HEK293 (cell line): ENCODE results near the gene FBXO10.

Experiments used
- CTCF ChIA-PET: fragments of 350-600 bp; formaldehyde crosslinking; extraction: SDS; loops from one replicate; lab custom pipeline; 2021; ENCODE audit warnings: antibody characterized with exemption; lab: Yijun Ruan, JAX
- POLR2A ChIA-PET: fragments of 300-600 bp; formaldehyde crosslinking; extraction: SDS; loops from one replicate; lab custom pipeline; 2020; ENCODE audit warnings: antibody characterized with exemption, inconsistent platforms; lab: Yijun Ruan, JAX
- H3K27ac ChIP-seq: fragments of 200-500 bp; sonication (Bioruptor generic); 2 replicates; pipeline ENCODE4 v1.5.1; 2014; ENCODE audit warnings: low read depth, low read length, control low read depth, inconsistent platforms; ENCODE audit errors: extremely low read depth
- H3K36me3 ChIP-seq, 2 experiments: fragments of 200-500 bp in 1 of 2; sonication (Bioruptor generic) in 1 of 2; 1 replicate in 1 of 2; 2 replicates in 1 of 2; pipeline ENCODE4 v1.5.1; 2014 to 2017; ENCODE audit warnings: inconsistent platforms in 2 of 2, low read length in 2 of 2; ENCODE audit not compliant: control insufficient read depth in 2 of 2, insufficient read depth in 1 of 2
- H3K4me1 ChIP-seq: fragments of 200-500 bp; sonication (Bioruptor generic); 2 replicates; pipeline ENCODE4 v1.5.1; 2014; ENCODE audit warnings: mild to moderate bottlenecking, low read length, inconsistent platforms; ENCODE audit not compliant: control insufficient read depth, insufficient read depth
- H3K4me3 ChIP-seq: 2 replicates; pipeline ENCODE4 v1.5.1; 2011; ENCODE audit warnings: low read depth, mild to moderate bottlenecking, control low read depth, low read length, moderate library complexity
- H3K9me3 ChIP-seq: fragments of 200-500 bp; sonication (Bioruptor generic); 2 replicates; pipeline ENCODE4 v1.5.1; 2014; ENCODE audit warnings: low read depth, low read length, inconsistent platforms; ENCODE audit not compliant: control insufficient read depth, insufficient read depth
- GLIS2 ChIP-seq: fragments of 450-650 bp; formaldehyde crosslinking; IDR thresholded peaks from 2 replicates; pipeline ENCODE4 v1.5.1; 2016; ENCODE audit warnings: missing biosample characterization, missing genetic modification characterization
- RBAK ChIP-seq: fragments of 450-650 bp; formaldehyde crosslinking; IDR thresholded peaks from 2 replicates; pipeline ENCODE4 v1.5.1; 2016; ENCODE audit warnings: missing biosample characterization, missing genetic modification characterization
- ZBTB20 ChIP-seq: fragments of 450-650 bp; formaldehyde crosslinking; IDR thresholded peaks from 2 replicates; pipeline ENCODE4 v1.5.1; 2016; ENCODE audit warnings: missing biosample characterization, missing genetic modification characterization
- ZNF16 ChIP-seq: fragments of 450-650 bp; formaldehyde crosslinking; IDR thresholded peaks from 2 replicates; pipeline ENCODE4 v1.5.1; 2016; ENCODE audit warnings: low read depth, missing biosample characterization, missing genetic modification characterization
- ZNF324 ChIP-seq: fragments of 450-650 bp; formaldehyde crosslinking; IDR thresholded peaks from 2 replicates; pipeline ENCODE4 v1.5.1; 2016; ENCODE audit warnings: missing biosample characterization, missing genetic modification characterization
- ZNF561 ChIP-seq: fragments of 450-650 bp; IDR thresholded peaks from 2 replicates; pipeline ENCODE4 v1.5.1; 2018; ENCODE audit warnings: missing biosample characterization, missing genetic modification characterization, borderline replicate concordance
- ZNF623 ChIP-seq: fragments of 450-650 bp; formaldehyde crosslinking; IDR thresholded peaks from 2 replicates; pipeline ENCODE4 v1.5.1; 2016; ENCODE audit warnings: missing biosample characterization, missing genetic modification characterization
- ZNF670 ChIP-seq: fragments of 450-650 bp; formaldehyde crosslinking; IDR thresholded peaks from 2 replicates; pipeline ENCODE4 v1.5.1; 2016; ENCODE audit warnings: missing biosample characterization, missing genetic modification characterization, low read depth
- TF ChIP-seq, protein P1 (sequence below): fragments of 450-650 bp; formaldehyde crosslinking; IDR thresholded peaks from 2 replicates; pipeline ENCODE4 v1.5.1; 2016; ENCODE audit warnings: missing biosample characterization, missing genetic modification characterization, borderline replicate concordance
- TF ChIP-seq, protein P2 (sequence below): fragments of 450-650 bp; formaldehyde crosslinking; IDR thresholded peaks from 2 replicates; pipeline ENCODE4 v1.5.1; 2017; ENCODE audit warnings: missing biosample characterization, missing genetic modification characterization
- TF ChIP-seq, protein P3 (sequence below): fragments of 450-650 bp; formaldehyde crosslinking; IDR thresholded peaks from 2 replicates; pipeline ENCODE4 v1.5.1; 2016; ENCODE audit warnings: missing biosample characterization, missing genetic modification characterization
- TF ChIP-seq, protein P4 (sequence below): fragments of 450-650 bp; formaldehyde crosslinking; IDR thresholded peaks from 2 replicates; pipeline ENCODE4 v1.5.1; 2016; ENCODE audit warnings: missing biosample characterization, missing genetic modification characterization, low read depth
- TF ChIP-seq, protein P5 (sequence below): fragments of 450-650 bp; formaldehyde crosslinking; IDR thresholded peaks from 2 replicates; pipeline ENCODE4 v1.5.1; 2016; ENCODE audit warnings: missing biosample characterization, missing genetic modification characterization
- TF ChIP-seq, protein P6 (sequence below): fragments of 450-650 bp; formaldehyde crosslinking; IDR thresholded peaks from 2 replicates; pipeline ENCODE4 v1.5.1; 2016; ENCODE audit warnings: missing biosample characterization, missing genetic modification characterization

The FBXO10 gene

DNA sequence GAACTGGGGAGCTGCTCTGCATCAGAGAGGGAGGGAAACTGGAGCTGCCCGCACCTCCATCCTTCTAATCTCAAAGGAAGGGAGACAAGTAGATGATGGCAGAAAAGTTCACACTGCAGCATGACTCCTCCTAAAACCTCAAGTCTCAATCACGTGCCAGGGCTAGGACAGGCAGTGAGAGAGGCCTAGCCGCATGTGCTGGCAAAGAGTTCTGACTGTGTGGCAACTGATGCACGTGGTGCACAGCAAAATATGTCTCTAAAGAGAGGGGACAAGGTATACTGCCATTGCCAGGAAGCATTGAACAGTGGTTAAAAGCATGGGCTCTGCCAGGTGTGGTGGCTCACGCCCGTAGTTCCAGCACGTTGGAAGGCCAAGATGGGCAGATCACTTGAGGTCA is 38.1 kb downstream of the FBXO10 start (continued):
- TF ChIP-seq, protein P1, sequence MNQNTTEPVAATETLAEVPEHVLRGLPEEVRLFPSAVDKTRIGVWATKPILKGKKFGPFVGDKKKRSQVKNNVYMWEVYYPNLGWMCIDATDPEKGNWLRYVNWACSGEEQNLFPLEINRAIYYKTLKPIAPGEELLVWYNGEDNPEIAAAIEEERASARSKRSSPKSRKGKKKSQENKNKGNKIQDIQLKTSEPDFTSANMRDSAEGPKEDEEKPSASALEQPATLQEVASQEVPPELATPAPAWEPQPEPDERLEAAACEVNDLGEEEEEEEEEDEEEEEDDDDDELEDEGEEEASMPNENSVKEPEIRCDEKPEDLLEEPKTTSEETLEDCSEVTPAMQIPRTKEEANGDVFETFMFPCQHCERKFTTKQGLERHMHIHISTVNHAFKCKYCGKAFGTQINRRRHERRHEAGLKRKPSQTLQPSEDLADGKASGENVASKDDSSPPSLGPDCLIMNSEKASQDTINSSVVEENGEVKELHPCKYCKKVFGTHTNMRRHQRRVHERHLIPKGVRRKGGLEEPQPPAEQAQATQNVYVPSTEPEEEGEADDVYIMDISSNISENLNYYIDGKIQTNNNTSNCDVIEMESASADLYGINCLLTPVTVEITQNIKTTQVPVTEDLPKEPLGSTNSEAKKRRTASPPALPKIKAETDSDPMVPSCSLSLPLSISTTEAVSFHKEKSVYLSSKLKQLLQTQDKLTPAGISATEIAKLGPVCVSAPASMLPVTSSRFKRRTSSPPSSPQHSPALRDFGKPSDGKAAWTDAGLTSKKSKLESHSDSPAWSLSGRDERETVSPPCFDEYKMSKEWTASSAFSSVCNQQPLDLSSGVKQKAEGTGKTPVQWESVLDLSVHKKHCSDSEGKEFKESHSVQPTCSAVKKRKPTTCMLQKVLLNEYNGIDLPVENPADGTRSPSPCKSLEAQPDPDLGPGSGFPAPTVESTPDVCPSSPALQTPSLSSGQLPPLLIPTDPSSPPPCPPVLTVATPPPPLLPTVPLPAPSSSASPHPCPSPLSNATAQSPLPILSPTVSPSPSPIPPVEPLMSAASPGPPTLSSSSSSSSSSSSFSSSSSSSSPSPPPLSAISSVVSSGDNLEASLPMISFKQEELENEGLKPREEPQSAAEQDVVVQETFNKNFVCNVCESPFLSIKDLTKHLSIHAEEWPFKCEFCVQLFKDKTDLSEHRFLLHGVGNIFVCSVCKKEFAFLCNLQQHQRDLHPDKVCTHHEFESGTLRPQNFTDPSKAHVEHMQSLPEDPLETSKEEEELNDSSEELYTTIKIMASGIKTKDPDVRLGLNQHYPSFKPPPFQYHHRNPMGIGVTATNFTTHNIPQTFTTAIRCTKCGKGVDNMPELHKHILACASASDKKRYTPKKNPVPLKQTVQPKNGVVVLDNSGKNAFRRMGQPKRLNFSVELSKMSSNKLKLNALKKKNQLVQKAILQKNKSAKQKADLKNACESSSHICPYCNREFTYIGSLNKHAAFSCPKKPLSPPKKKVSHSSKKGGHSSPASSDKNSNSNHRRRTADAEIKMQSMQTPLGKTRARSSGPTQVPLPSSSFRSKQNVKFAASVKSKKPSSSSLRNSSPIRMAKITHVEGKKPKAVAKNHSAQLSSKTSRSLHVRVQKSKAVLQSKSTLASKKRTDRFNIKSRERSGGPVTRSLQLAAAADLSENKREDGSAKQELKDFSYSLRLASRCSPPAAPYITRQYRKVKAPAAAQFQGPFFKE (tag by site-specific recombination), result no peak

DNA sequence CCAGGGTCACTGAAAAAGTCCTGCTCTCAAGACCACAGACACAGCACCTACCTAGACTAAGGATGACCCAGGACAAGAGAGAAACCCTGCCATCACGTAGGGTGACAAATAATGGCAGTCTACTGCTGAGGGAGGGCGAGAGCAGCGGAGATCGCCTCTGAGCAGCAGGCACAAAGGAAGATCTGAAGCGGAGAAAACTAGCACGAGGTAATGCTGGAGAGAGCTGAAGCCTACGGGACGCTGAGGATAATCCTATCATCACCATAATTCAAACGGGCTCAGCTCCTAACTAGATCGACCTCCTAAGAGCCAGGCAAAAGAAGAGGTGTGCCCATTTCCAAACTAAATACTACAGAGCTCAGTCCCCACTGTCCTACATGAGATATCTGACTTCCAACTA is 41.3 kb downstream of the FBXO10 start:
- CTCF ChIA-PET, result interaction anchor here (0.6 kb wide), 2 partner anchors 114 to 757 kb away, joined by 3 to 4 read pairs; no protein-coding TSS in a partner anchor
- no peaks in the 10 kb centered on the region for H3K4me1 ChIP-seq

More for the DNA sequence above, 41.3 kb downstream of the FBXO10 start:
- Histone ChIP-seq H3K4me3 (no peak overlapping the region), H3K27ac (no peak overlapping the region), H3K9me3 (no peaks in the 10 kb centered on the region), H3K36me3 (peaks cover 0 to 74% of the 10 kb centered on the region in 2 experiments; a peak in 2 of 3 replicates)
- TF ChIP-seq, protein P2, sequence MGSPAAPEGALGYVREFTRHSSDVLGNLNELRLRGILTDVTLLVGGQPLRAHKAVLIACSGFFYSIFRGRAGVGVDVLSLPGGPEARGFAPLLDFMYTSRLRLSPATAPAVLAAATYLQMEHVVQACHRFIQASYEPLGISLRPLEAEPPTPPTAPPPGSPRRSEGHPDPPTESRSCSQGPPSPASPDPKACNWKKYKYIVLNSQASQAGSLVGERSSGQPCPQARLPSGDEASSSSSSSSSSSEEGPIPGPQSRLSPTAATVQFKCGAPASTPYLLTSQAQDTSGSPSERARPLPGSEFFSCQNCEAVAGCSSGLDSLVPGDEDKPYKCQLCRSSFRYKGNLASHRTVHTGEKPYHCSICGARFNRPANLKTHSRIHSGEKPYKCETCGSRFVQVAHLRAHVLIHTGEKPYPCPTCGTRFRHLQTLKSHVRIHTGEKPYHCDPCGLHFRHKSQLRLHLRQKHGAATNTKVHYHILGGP (tag by site-specific recombination), result no peak
- TF ChIP-seq, protein P3, sequence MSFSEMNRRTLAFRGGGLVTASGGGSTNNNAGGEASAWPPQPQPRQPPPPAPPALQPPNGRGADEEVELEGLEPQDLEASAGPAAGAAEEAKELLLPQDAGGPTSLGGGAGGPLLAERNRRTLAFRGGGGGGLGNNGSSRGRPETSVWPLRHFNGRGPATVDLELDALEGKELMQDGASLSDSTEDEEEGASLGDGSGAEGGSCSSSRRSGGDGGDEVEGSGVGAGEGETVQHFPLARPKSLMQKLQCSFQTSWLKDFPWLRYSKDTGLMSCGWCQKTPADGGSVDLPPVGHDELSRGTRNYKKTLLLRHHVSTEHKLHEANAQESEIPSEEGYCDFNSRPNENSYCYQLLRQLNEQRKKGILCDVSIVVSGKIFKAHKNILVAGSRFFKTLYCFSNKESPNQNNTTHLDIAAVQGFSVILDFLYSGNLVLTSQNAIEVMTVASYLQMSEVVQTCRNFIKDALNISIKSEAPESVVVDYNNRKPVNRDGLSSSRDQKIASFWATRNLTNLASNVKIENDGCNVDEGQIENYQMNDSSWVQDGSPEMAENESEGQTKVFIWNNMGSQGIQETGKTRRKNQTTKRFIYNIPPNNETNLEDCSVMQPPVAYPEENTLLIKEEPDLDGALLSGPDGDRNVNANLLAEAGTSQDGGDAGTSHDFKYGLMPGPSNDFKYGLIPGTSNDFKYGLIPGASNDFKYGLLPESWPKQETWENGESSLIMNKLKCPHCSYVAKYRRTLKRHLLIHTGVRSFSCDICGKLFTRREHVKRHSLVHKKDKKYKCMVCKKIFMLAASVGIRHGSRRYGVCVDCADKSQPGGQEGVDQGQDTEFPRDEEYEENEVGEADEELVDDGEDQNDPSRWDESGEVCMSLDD (tag by site-specific recombination), result no peak
- no peak for TF ChIP-seq ZNF324 (tag by site-specific recombination)
- TF ChIP-seq GLIS2 (tag by site-specific recombination), result no peak
- TF ChIP-seq, protein P4, sequence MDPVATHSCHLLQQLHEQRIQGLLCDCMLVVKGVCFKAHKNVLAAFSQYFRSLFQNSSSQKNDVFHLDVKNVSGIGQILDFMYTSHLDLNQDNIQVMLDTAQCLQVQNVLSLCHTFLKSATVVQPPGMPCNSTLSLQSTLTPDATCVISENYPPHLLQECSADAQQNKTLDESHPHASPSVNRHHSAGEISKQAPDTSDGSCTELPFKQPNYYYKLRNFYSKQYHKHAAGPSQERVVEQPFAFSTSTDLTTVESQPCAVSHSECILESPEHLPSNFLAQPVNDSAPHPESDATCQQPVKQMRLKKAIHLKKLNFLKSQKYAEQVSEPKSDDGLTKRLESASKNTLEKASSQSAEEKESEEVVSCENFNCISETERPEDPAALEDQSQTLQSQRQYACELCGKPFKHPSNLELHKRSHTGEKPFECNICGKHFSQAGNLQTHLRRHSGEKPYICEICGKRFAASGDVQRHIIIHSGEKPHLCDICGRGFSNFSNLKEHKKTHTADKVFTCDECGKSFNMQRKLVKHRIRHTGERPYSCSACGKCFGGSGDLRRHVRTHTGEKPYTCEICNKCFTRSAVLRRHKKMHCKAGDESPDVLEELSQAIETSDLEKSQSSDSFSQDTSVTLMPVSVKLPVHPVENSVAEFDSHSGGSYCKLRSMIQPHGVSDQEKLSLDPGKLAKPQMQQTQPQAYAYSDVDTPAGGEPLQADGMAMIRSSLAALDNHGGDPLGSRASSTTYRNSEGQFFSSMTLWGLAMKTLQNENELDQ (tag by site-specific recombination), result no peak
- no peak for TF ChIP-seq RBAK (tag by site-specific recombination)
- TF ChIP-seq, protein P5, sequence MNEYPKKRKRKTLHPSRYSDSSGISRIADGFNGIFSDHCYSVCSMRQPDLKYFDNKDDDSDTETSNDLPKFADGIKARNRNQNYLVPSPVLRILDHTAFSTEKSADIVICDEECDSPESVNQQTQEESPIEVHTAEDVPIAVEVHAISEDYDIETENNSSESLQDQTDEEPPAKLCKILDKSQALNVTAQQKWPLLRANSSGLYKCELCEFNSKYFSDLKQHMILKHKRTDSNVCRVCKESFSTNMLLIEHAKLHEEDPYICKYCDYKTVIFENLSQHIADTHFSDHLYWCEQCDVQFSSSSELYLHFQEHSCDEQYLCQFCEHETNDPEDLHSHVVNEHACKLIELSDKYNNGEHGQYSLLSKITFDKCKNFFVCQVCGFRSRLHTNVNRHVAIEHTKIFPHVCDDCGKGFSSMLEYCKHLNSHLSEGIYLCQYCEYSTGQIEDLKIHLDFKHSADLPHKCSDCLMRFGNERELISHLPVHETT, result no peak
- no peak for TF ChIP-seq ZNF670 (tag by site-specific recombination)
- TF ChIP-seq ZNF16 (tag by site-specific recombination), result no peak
- TF ChIP-seq ZNF623 (tag by site-specific recombination), result no peak
- TF ChIP-seq ZBTB20 (tag by site-specific recombination), result no peak
- no peak for TF ChIP-seq ZNF561 (tag by site-specific recombination)
- TF ChIP-seq, protein P6, sequence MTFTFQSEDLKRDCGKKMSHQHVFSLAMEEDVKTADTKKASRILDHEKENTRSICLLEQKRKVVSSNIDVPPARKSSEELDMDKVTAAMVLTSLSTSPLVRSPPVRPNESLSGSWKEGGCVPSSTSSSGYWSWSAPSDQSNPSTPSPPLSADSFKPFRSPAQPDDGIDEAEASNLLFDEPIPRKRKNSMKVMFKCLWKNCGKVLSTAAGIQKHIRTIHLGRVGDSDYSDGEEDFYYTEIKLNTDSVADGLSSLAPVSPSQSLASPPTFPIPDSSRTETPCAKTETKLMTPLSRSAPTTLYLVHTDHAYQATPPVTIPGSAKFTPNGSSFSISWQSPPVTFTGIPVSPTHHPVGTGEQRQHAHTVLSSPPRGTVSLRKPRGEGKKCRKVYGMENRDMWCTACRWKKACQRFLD (tag by site-specific recombination), result no peak
- POLR2A ChIA-PET, result interaction anchor here (0.5 to 0.8 kb wide), 2 partner anchors 18 to 26 kb away, joined by 3 to 4 read pairs; no protein-coding TSS in a partner anchor
